ENCODE data around the gene ALX1.

Gene ALX1

DNA sequence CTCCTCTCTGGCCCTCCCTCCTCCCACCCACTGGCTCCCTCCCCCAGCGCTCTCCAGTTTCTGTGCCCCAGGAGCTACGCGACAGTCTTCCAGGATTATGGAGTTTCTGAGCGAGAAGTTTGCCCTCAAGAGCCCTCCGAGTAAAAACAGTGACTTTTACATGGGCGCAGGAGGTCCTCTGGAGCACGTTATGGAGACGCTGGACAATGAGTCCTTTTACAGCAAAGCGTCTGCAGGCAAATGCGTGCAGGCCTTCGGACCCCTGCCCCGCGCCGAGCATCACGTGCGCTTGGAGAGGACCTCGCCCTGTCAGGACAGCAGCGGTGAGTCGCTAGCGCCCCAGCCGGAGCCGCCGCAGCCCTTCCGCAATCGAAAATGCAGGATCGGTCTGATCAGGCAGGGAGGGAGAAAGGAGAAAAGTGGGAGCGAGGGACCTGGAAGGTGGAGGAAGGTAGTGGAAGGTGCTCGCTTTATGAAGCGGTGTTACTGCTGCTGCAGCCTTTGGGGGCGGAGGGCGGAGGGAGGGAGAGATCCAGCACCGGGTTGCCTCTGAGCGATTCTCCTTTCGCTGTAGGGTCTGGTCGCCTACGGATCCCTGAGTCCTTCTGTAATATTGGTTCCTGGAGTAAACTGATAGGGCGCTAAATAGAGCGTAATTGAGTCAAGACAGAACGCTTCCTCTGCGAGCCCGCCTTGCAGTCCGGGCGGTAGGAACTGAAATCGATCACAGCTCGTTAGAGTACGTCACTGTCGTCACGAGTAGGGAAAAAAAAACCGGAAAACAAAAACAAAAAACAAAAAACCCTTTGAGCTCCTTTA lies at the start of gene ALX1:
ALX1 (plus strand) TSS at position 56 of the 819 bp plus-strand sequence; CDS start at position 98, 42 bp downstream.
- peak; percentile 73 for DNase-seq

DNA sequence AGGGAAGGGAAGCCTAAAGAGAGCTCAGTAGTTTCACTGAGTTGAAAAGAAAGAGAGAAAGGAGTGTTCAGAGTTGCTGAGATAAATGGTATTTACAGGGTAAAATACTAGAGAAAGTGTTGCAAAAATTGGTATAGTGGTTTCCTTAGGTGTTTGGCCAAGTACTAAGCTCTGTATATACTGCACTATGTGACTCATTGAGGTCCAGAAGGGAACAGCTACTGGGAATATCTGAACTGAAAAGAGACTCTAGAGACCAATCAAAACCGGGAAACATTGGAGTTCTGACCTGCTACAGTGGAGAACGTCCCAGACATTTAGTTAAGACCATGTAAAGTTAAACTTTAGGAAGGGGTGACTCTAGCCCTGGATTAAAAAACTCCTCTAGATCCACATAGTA lies 42.7 kb upstream of the ALX1 start:
- no peak for DNase-seq

DNA sequence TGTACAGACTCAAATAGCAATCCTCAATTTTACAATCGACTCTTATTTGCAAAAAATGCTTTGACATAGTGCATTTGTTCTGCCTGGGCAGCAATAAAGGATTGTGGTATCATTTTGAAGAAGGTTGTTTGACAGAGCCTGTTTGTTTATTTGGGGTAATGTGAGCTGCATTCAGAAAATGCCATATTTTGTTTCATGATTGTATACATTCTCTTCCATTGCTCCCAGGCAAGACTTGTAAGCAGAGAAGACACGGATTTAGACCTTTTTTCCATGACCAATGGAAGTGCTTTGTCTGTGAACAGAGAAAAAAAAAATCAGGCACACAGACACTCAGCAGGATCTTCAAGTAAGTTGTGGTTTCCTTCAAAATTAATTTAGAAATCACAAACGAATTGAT lies 35.5 kb upstream of the ALX1 start:
- DNase-seq, result no peak

DNA sequence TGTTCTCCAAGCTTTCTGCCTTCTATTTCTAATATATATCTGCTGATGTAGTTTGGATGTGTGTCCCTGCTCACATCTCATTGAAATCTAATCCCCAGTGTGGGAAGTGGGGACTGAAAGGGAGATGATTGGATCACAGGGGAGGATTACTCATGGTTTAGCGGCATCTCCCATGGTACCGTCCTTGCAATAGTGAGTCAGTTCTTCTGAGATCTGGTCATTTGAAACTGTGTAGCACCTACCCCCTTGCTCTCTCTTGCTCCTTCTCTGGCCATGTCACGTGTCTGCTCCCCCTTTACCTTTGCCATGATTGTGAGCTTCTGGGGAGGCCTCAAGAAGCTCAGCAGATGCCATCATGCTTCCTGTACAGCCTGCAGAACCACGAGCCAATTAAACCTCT lies 26.2 kb upstream of the ALX1 start:
- no peak for DNase-seq

DNA sequence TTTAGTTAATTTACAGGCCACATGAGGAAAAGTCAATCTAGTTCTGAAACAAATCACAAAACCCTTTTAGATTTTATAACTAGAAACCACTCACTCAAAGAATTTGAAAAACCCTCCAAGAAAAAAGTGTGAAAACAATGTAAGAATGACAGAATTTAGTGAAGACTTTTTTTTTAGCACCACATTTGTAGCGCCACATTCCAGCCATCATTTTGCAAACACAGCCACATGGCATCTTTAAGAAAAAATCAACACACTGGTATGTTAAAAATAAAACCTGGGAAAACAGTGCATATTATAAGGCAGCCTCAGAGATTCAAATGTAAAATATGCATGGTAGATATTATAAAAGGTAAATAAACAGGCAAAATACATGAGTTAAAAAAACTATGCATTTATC lies 22.3 kb upstream of the ALX1 start:
- no peak for DNase-seq

DNA sequence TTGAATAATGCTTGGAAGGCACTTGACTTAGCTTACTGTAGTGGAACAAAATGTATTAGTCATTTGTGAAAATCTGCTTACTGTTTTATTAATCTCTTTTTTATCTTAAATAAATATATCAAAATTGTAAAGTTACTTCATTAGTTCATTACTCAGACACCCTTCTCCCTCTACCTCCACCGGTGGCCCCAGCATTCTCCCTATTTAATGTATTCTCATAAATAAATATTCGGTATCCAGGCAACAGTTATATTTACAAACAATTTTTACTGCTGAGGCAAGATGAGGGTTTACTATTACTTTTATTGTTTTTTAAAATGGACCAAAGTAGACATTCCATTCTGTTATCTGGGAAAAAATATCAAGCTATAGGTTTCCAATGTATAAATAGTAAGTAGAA lies 19.6 kb upstream of the ALX1 start:
- no peak for DNase-seq

DNA sequence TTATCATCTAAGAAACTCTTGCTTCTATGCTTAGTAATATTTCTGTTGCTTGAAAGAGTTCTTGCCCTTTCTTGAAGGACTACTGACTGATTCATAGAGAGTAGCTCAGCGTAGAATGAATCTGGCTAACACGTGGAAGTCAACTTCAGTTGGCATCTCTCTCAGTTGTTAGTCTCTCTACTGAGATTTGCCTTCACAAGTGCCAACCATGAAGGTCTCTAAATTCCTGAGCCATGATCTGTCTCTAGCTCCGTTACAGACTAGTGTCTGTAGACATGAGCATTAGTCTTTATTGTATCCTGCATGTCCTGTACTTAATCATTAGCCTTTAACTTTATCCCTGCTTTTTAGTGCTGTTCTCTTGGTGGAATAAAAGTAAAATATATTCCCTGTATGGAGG lies 19.1 kb upstream of the ALX1 start:
- DNase-seq, result no peak

DNA sequence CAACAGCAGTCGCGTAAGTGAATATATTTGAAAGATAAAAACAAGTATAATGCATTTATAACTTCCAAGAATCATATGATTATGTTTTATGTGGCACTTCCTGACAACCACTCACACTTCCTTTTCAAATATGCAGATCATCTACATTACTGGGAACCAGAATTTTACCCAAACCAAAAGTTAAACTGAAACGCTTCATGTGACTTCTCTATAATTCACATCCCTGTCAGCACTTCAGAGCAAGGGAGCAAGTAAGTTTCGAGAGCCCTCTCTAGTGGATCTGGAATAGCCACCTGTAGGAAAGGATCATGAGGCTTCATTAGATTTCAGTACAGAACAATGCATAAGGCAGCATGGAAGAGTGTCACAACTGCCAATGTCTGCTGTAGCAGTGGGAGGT lies 13.7 kb upstream of the ALX1 start:
- no peak for DNase-seq

DNA sequence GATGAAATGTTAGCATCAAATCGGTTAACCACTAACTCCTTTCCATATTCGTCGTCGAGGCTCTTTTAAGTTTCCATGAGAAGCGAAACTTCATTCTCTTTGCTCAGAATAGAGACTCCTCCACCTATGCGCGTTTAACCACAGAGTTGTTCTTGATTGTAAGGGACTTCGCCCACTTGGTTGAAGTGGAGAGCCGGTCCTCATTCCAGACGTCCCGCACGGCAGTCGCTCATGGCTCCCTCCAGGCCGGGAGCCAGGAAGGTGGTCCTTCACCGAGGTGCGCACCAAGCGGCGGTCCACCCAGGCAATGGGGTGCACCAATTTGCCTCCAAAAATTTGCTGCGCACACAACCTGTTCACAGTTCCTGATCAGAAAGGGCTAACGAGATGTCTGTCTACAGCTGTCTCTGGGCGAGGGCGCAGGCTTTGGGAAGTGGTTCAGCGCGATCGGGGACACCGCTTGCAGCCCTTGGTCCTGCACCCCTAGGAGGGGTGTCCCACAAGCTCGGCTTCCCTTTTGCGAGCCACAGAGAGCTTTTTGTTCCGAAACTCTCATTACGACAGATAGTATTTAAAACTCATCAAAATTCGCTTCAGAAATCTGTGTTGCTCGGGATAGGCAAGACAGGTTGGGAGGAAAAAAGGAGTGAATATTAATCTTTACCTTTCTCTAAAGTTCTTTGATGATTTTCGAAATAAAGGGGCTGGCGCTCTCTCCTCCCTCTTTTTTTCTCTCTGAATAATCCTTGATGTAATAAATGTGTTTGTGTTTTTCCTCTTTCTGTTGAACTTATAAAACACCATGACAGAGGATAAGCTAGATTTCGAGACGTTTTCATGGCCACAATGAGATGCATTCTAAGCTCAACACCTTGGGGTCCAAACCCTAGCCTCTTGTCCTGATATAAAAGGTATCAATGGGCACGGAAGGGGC lies 6.4 kb upstream of the ALX1 start:
- peak; percentile 49 for DNase-seq

DNA sequence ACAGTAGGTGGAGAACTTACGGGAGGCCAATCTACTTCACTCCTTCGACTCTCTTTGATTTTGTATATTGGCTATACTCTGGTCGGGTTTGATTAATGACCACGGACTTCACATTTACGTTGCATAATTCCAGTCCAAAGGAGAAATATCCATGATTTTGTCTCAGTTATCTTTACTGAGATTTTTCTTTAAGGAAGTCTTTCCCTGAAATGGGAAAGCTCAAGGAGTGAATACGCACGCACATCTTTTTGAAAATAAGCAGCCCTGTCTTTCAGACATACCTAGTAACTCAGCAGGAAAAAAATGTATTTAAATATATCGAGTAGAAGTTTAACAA lies 5.7 kb upstream of the ALX1 start:
- DNase-seq, result no peak

DNA sequence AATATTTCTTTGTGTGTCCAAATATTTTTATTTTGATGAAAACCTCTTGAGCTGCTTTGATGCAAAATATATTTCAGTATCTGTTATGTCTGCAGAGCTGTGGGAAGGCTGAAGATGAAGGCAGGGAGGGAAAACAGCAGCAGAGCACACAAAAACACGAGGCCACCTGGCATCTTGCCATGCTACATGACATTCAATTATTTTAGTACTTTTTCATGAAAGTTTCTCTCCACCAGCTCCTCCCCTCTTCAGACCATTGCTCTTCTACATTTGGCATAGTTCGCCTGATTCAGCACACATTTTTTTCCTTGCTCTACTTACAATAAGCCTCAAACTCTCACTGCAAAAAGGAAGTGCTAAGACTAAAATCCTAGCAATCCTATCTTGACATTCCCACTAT lies 4.6 kb upstream of the ALX1 start:
- DNase-seq, result no peak

DNA sequence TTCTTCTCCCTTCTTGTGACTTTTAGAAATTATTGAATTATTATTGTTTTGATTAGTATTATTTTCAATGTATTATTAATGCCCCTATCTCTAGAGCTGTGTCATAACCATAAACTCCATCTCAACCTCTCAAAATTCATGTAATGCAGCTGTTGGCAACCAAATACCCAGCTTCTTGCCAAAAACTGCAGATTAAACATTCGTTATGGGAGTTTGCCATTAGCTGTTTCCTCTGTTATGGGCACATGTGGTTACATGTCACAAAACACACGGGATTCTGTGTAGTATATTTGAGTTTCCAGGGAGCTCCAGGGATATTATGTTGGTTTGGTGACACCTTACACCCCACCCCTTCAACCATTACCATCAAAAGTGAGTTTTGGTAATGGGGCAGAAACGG lies 2.8 kb upstream of the ALX1 start:
- no peak for DNase-seq

DNA sequence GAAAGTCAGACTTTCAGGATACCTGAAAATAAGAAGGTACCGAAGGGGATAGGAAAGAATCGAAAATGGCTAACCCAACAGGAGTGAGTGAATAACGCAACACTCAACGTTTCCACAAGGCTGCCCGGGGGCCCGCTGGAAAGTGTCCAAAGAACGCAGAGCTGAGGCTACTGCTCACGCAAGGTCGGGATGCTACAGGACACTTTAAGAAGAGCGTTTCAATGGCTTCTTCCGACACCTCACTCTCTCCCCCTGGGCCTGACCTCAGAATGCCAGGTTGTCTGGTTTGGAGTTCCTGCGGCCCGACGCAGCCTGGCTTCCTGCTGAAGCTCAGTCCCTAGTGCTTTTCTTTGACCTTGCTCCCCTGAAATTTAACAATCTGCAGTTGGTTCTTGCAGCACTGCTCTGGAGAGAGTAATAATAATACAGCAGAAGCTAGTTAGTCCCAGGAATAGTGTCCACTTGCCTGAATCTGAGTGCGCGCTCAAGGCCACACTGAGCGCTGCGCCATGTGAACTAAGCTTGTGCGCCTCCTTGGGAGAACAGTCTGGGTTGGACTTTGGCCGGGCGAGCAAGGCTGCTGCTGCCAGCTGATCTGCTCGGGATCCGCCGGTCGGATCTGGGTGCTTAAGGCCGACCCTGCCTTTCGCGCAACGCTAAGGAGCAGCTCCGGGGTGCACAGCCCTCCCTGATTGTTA lies 2.0 kb upstream of the ALX1 start:
- DNase-seq, result no peak

DNA sequence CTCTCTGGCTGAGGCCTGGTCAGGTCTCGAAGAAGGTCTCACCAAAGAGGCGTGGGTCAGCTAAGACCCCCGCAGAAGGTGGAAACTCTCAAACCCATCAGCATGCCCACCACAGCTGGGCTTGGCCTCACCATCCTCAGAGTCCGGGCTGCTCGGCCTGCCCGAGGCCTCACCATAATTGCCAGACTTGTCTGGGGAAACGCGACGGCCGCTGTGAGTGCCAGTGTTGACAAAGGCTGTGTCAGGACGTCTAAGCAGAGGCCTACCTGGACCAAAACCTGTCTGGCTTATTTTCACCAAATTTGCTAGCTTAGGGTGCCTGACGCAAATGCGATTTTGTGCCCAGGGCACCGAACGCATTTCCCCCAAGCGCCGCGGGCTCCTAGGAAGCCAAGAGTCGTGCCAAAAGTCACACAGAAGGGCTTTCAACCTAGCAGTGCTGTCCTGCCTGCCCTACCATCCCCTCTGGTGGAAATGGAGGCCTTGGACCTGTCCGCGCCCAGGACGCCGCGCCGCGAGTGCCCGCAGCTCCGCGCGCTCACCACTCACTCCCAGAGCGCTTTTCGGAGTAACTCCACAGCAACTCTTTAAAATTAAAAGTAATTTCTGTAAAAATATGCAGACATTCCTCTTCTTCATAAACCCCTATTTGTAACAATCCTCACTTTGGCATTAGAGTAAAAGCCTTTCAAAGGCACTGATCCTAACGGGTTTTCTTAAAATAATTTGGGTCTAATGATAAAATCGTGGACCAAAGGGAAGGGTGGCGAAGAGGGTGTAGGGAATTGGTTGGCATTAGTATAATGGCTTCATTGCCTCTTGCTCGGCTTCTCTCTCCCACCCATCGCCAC lies 1.2 kb upstream of the ALX1 start:
- no peak for DNase-seq

DNA sequence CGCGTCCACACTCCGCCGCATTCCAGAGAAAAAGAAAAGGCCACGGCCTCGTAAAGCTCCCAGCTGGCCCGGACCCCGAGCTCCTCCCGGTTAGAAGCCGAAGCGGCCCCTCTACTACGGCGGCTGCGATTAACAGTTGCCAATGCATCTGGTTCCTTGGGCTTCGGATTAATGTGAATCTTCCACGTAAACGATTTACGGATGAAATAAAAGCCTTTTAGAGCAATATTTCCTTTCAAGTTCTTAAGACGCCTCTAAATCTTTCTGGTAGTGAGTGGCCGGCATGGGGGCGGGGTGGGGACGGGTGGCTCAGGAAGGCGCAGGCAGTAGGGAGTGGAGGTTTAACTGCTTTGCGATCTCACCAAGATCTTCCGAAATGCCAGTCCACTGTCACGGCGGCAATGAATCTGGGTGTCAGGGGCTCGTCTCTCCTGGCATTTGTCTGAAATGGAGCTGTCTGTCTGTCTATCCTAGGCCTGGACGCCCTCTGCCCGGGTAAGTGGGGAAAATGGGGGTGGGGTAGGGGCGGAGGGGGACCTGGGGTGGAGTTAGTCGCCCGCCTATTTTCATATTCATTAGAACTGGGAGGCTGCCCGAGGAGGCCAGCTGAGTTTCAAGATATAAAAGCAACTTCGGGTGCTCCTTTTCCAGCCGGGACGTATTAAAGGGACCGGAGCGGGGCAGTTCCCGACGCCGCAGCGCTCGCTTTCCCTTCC lies 413 bp upstream of the ALX1 start:
- peak; percentile 56 for DNase-seq

DNA sequence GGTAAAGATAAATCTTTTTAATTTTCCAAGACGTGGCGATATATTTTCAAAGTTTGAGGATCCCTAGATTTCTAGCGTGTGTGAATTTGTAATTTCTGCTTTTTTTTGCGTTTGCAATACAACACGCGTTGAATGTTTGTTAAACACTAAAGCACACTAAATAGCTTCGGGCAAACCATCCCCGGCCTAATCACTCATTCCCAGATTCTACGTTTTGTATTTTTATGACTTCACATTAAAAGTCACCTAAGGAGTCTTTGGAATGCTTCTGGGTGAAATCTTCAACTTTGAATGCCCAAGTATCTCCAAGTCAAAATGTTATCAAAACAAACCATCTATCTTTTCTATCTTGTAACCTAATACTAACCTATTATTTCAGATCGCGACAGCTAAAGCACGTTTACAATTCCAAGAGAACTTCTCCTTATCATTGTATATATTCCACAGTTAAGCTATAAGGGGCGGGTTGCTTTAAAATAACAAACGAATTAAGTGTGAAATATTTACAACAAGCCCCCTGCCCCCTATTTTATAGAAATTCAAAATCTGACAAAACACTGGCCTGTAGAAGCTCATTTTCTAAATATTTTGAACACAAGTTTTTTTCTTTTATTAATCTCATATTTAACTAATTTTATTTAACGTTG lies 1.1 kb downstream of the ALX1 start:
- no peak for DNase-seq

DNA sequence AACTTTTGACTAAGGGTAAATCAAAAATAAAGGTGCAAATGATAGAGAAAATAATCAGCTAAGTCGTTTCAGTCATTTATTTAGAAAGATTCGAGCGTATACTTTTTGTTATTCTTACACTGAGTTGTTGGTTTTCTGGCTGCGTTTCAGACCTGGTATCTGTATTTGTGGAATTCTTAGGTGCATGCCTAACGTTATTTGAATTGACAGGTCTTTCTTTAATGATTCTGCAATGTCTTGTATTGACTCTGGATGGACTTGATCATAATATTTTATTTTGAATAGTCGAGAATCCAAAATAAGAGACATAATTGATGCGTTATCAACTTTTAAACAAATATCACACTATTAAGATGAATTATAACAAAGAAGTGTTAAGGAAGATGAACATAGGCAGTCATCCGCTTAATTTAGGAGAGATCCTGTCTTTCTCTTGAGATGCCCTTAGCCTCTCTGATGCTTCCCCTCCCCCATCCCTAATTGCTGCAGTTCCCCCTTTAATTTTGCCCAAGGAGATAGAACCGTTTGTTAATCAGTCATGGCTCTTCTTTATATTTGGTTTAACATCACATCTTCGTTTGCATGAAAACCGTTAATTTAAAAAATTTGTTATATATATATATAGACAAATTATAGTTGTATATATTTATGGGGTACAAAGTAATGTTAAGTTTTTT lies 1.8 kb downstream of the ALX1 start:
- DNase-seq, result no peak

DNA sequence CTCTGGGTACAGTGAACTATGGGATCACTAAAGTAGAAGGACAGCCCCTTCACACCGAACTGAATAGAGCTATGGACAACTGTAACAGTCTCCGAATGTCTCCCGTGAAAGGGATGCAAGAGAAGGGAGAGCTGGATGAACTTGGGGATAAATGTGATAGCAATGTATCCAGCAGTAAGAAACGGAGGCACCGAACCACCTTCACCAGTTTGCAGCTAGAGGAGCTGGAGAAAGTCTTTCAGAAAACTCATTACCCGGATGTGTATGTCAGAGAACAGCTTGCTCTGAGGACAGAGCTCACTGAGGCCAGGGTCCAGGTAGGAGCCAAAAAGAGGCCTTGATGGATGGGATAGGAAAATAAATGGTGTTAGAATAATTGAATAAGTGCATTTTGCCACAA lies 3.5 kb downstream of the ALX1 start:
- no peak for DNase-seq

DNA sequence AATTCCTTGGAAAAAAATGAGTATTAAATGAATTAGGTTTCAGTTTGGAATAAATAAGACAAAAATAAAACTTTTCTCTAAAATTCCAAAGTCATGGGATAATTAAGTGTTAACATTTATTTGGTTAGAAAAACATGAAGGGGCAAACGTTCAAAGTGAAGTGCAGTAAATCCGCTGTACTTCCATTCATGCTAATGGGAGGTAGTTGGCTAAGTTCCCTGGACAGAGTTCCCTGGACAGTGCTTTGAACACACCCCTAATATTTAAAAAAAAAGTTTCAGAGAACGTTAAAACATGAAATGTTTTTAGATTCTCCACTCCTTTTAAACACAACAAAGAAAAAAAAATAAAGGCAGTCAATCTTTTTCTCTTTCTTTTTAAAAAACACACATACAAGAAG lies 16.3 kb downstream of the ALX1 start:
- no peak for DNase-seq

DNA sequence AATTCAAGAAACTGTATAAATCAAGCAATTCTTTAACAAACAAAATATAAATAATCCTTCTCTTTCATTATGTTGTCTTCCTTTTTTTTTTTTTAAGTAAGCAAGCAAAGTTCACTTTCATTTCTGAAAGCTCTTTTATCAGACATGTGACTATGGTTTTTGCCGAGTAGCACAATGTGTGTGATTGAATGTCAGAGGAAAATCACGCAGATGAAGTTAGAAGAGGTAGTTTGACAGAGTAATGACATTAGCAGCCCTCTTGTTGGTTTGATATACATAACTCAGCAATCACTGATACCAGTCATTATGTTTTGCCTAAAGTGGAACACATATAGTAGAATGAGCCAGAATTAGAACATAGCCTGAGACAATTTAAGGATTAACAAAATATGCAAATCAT lies 19.0 kb downstream of the ALX1 start:
- no peak for DNase-seq

DNA sequence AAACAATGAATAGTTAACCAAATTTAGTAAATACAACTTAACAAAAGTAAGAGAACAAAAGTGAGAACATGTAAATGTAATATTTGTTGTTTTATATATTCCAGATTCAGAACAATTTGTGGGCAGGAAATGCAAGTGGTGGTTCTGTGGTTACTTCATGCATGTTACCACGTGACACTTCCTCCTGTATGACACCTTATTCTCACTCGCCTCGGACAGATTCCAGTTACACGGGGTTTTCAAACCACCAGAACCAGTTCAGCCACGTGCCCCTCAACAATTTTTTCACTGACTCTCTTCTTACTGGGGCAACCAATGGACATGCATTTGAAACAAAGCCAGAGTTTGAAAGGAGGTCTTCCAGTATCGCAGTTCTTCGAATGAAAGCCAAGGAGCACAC lies 21.0 kb downstream of the ALX1 start:
- no peak for DNase-seq

Measured in right forelimb (tissue), 1 donor.